Endothelial cell of umbilical vein (primary cell): Measurements from ENCODE around the gene PNPLA3. TPM values are rescaled to one million over a fixed set of nuclear protein-coding genes. Genes with fewer than 3 reads are reported as not detected.

ENCODE experiments used
- BruUV-seq: library from RNA; stranded (reverse); fragments of 400-500 nt; replicated peaks from 2 replicates; lab custom pipeline; 2021; lab: Mats Ljungman, UMichigan
- CTCF ChIA-PET: fragments of 300-600, 350-600 bp; sonication (Branson Sonifier 250); formaldehyde crosslinking; loops from one replicate; lab custom pipeline; 2021; ENCODE audit warnings: antibody characterized with exemption, inconsistent platforms; lab: Charles Lee
- POLR2A ChIA-PET: fragments of 300-600, 350-600 bp; sonication (Branson Sonifier 250); formaldehyde crosslinking; loops from one replicate; lab custom pipeline; 2021; ENCODE audit warnings: antibody characterized with exemption, inconsistent platforms; lab: Charles Lee
- DNase-seq: peaks from one replicate; pipeline ENCODE4 v3.0.0-alpha.2; 2011; ENCODE audit warnings: low read depth, low spot score
- FAIRE-seq: peaks from 2 replicates; lab custom pipeline; 2011; peaks lifted over from hg19 to GRCh38; lab: Jason Lieb, UNC
- H2AFZ ChIP-seq: 2 replicates; pipeline ENCODE4 v1.6.0; 2012; ENCODE audit warnings: low read depth, low read length, control low read depth, inconsistent platforms
- H3K27ac ChIP-seq: 2 replicates; pipeline ENCODE4 v1.5.1; 2011; ENCODE audit warnings: low read depth, mild to moderate bottlenecking, control low read depth, low read length, moderate library complexity; ENCODE audit not compliant: insufficient read depth
- H3K27me3 ChIP-seq, 2 experiments: 2 replicates each; pipeline versions ENCODE4 v1.6.0 to v1.6.1; 2011; ENCODE audit warnings: low read length in 2 of 2, mixed read lengths in 1 of 2; ENCODE audit not compliant: control insufficient read depth in 2 of 2, insufficient read depth in 2 of 2
- H3K36me3 ChIP-seq, 2 experiments: 2 replicates in 1 of 2; 3 replicates in 1 of 2; pipeline ENCODE4 v1.5.1; 2011; ENCODE audit warnings: low read length in 2 of 2, mild to moderate bottlenecking in 1 of 2, moderate library complexity in 1 of 2; ENCODE audit not compliant: control insufficient read depth in 2 of 2, insufficient read depth in 2 of 2; ENCODE audit errors: extremely low read depth in 1 of 2
- H3K4me1 ChIP-seq: 3 replicates; pipeline ENCODE4 v1.5.1; 2011; ENCODE audit warnings: mild to moderate bottlenecking, low read length; ENCODE audit not compliant: control insufficient read depth, insufficient read depth; ENCODE audit errors: extremely low read depth
- H3K4me2 ChIP-seq: 2 replicates; pipeline ENCODE4 v1.6.1; 2011; ENCODE audit warnings: low read length, control low read depth, mixed read lengths; ENCODE audit not compliant: insufficient read depth
- H3K4me3 ChIP-seq, 3 experiments: fragments of 200-600 bp in 1 of 3; sonication (generic), shearing (Covaris generic) in 1 of 3; replicated peaks in 1 of 3; 2 replicates each; pipeline ENCODE4 v1.5.1; 2011 to 2016; ENCODE audit warnings: control low read depth in 3 of 3, low read length in 3 of 3, mild to moderate bottlenecking in 2 of 3, inconsistent platforms in 1 of 3, low read depth in 1 of 3, moderate library complexity in 1 of 3; ENCODE audit not compliant: insufficient read depth in 1 of 3
- H3K79me2 ChIP-seq: 2 replicates; pipeline ENCODE4 v1.6.0; 2012; ENCODE audit warnings: low read length, inconsistent platforms; ENCODE audit not compliant: control insufficient read depth, insufficient read depth
- H3K9ac ChIP-seq: replicated peaks from 2 replicates; pipeline ENCODE3; 2011; ENCODE audit warnings: low read length, control low read depth; ENCODE audit not compliant: insufficient read depth; ENCODE audit errors: extremely low read depth
- H3K9me1 ChIP-seq: replicated peaks from 3 replicates; pipeline ENCODE4 v1.6.0; 2011; ENCODE audit warnings: mild to moderate bottlenecking, low read length; ENCODE audit not compliant: control insufficient read depth, insufficient read depth; ENCODE audit errors: extremely low read depth
- H3K9me3 ChIP-seq: replicated peaks from 2 replicates; pipeline ENCODE4 v1.5.1; 2012; ENCODE audit warnings: low read length, inconsistent platforms; ENCODE audit not compliant: control insufficient read depth, insufficient read depth
- H4K20me1 ChIP-seq: replicated peaks from 2 replicates; pipeline ENCODE3; 2011; ENCODE audit warnings: mild to moderate bottlenecking, low read length; ENCODE audit not compliant: control insufficient read depth, insufficient read depth; ENCODE audit errors: extremely low read depth
- EZH2 ChIP-seq: IDR thresholded peaks from 2 replicates; pipeline ENCODE4 v1.6.1; 2012; ENCODE audit warnings: borderline replicate concordance, low read depth, mild to moderate bottlenecking, moderate library complexity, low read length, inconsistent platforms; ENCODE audit not compliant: severe bottlenecking
- FOS ChIP-seq: IDR thresholded peaks from 2 replicates; pipeline ENCODE4 v1.6.1; 2011; ENCODE audit warnings: mild to moderate bottlenecking, low read length, moderate library complexity, borderline replicate concordance; ENCODE audit not compliant: insufficient read depth
- GATA2 ChIP-seq: IDR thresholded peaks from 2 replicates; pipeline ENCODE4 v1.7.0; 2011; ENCODE audit warnings: low read depth, mild to moderate bottlenecking, moderate library complexity, mixed read lengths, low read length; ENCODE audit not compliant: insufficient read length, insufficient read depth
- JUN ChIP-seq: IDR thresholded peaks from 2 replicates; pipeline ENCODE4 v1.6.1; 2011; ENCODE audit warnings: borderline replicate concordance, low read depth; ENCODE audit not compliant: insufficient read length, insufficient read depth
- MYC ChIP-seq: IDR thresholded peaks from one replicate; pipeline ENCODE4 v1.6.1; 2011; ENCODE audit warnings: mild to moderate bottlenecking, low read depth, low read length
- POLR2A ChIP-seq: IDR thresholded peaks from 2 replicates; pipeline ENCODE4 v1.6.1; 2012; ENCODE audit warnings: low read depth, mild to moderate bottlenecking, control low read depth, low read length
- POLR2AphosphoS5 ChIP-seq: IDR thresholded peaks from 2 replicates; pipeline ENCODE4 v1.6.1; 2012; ENCODE audit warnings: low read depth, mild to moderate bottlenecking, control low read depth, low read length, moderate library complexity; ENCODE audit not compliant: insufficient read depth
- dilution Hi-C: fragments of 300-500 bp; cut with MboI; formaldehyde crosslinking; loops from one replicate; pipeline ENCODE4 v1.15.0; 2019; ENCODE audit warnings: low sequenced_read_pairs; ENCODE audit not compliant: extremely low pct_ligation_motif_present
- intact Hi-C: fragments of 100-400 bp; cut with micrococcal nuclease; formaldehyde crosslinking; loops from one replicate; pipeline ENCODE4 v1.10.0; 2022
- polyA plus RNA-seq, 4 experiments: library from polyadenylated mRNA; depleted of rRNA in 3 of 4; stranded (reverse) in 3 of 4; unstranded in 1 of 4; fragments of >200 nt; gene quantifications; 2 replicates each; pipeline versions ENCODE4 v1.2.1 to v1.2.3, GENCODE V29; 2011 to 2012; ENCODE audit warnings: missing spikeins in 1 of 4
- total RNA-seq: library from RNA; stranded (reverse); gene quantifications from 2 replicates; pipeline ENCODE4 v1.2.3, GENCODE V29; 2021
- TF ChIP-seq, protein P1 (sequence below), 2 donors: IDR thresholded peaks; 1 replicate in 1 of 2; 2 replicates in 1 of 2; pipeline ENCODE4 v1.5.1; 2011; ENCODE audit warnings: low read length in 2 of 2, mild to moderate bottlenecking in 2 of 2, moderate library complexity in 2 of 2, control low read depth in 1 of 2, inconsistent platforms in 1 of 2, low read depth in 1 of 2; ENCODE audit not compliant: insufficient read depth in 1 of 2; ENCODE audit errors: extremely low read depth in 1 of 2
- TF ChIP-seq, protein P2 (sequence below): IDR thresholded peaks from 2 replicates; pipeline ENCODE4 v1.6.1; 2011; ENCODE audit not compliant: insufficient read depth, insufficient read length

Gene PNPLA3
- total and polyA plus RNA-seq, 2 donors (not counting 3 experiments of a cell fraction or from before 2014, with no cell fraction given) = 5.3 to 12.3 TPM

DNA sequence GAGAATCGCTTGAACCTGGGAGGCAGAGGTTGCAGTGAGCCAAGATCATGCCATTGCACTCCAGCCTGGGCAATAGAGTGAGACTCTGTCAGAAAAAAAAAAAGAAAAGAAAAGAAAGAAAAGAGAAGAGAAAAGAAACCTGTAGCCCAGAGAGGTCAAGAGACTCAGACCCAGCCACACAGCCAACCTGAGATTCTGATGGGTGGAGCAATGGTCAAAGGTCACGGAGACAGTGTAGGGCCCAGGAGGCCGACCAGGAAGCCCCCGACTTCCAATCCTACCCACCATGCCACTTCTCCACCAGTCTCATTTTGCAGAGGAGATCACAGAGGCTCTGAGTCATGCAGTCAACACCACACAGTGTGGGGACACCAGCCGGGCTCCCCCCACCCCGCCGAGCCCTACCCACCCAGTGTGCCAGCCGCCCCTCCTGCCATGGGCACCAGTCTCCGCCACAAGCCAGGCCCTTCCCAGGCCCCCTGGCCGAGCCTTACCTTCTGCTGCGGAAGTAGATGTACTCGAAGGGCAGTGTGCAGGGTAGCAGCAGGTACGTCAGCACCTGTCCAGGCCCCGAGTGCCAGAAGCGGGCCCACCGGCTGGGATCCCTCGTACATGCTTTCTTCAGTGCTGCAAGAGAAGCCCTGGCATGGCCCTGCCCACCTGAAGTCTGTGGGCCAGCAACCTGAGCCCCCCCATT is 39.7 kb upstream of the PNPLA3 start:
- no peaks in the 10 kb centered on the region for H3K79me2 ChIP-seq
- H3K27ac ChIP-seq = no peak overlapping the region
- CTCF ChIA-PET = interaction anchor here (0.6 to 2.4 kb wide), 31 partner anchors 7 to 743 kb away, joined by 3 to 92 read pairs (median 6); partner anchors contain the start of genes PNPLA3, PNPLA5, SAMM50 and SULT4A1
- dilution Hi-C loops (no loop called here), intact Hi-C loops (loop anchor here (1.0 to 2.0 kb wide), 2 partner anchors 62 to 495 kb away; no protein-coding TSS in a partner anchor)
- POLR2A ChIA-PET = no interaction called here
- H3K9ac ChIP-seq = no peak overlapping the region
- no peaks in the 10 kb centered on the region for H3K9me3 ChIP-seq
- H4K20me1 ChIP-seq = no peaks in the 10 kb centered on the region
- TF ChIP-seq JUN (no peak), GATA2 (no peak), FOS (no peak), EZH2 (no peak), MYC (no peak), POLR2A (no peak), POLR2AphosphoS5 (no peak)
- TF ChIP-seq, protein P1, sequence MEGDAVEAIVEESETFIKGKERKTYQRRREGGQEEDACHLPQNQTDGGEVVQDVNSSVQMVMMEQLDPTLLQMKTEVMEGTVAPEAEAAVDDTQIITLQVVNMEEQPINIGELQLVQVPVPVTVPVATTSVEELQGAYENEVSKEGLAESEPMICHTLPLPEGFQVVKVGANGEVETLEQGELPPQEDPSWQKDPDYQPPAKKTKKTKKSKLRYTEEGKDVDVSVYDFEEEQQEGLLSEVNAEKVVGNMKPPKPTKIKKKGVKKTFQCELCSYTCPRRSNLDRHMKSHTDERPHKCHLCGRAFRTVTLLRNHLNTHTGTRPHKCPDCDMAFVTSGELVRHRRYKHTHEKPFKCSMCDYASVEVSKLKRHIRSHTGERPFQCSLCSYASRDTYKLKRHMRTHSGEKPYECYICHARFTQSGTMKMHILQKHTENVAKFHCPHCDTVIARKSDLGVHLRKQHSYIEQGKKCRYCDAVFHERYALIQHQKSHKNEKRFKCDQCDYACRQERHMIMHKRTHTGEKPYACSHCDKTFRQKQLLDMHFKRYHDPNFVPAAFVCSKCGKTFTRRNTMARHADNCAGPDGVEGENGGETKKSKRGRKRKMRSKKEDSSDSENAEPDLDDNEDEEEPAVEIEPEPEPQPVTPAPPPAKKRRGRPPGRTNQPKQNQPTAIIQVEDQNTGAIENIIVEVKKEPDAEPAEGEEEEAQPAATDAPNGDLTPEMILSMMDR (IDR thresholded peaks at IDR 0.05; ENCODE audit: extremely low read depth in 1 of 2, insufficient read depth in 1 of 2, low read depth in 1 of 2, low read length in 2 of 2) = no peak
- TF ChIP-seq, protein P2, sequence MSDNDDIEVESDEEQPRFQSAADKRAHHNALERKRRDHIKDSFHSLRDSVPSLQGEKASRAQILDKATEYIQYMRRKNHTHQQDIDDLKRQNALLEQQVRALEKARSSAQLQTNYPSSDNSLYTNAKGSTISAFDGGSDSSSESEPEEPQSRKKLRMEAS = no peak
- no peak overlapping the region for H3K4me2 ChIP-seq
- H3K9me1 ChIP-seq = no peaks in the 10 kb centered on the region
- FAIRE-seq (no peak), DNase-seq (no peak)
- no peak overlapping the region for H2AFZ ChIP-seq
- no TSS peak for BruUV-seq
- H3K4me1 ChIP-seq = no peaks in the 10 kb centered on the region
- H3K36me3 ChIP-seq = no peaks in the 10 kb centered on the region
- H3K4me3 ChIP-seq = no peak overlapping the region
- H3K27me3 ChIP-seq = no peaks in the 10 kb centered on the region
